HCT116 (cell line): Measurements from ENCODE around the gene ZNF469.

Source experiments
- CTCF ChIP-seq, 3 experiments: fragments of 200-600 bp in 1 of 3; sonication (generic) in 1 of 3; IDR thresholded peaks in 2 of 3; conservative IDR thresholded peaks in 1 of 3; 2 replicates each; pipeline ENCODE4 v1.5.1; 2012 to 2017; ENCODE audit warnings: low read depth in 2 of 3, low read length in 2 of 3, antibody characterized with exemption in 1 of 3, borderline replicate concordance in 1 of 3, control low read depth in 1 of 3, mild to moderate bottlenecking in 1 of 3, mixed read lengths in 1 of 3, mixed run types in 1 of 3, moderate library complexity in 1 of 3; ENCODE audit not compliant: insufficient read depth in 1 of 3
- EZH2 ChIP-seq: fragments of 200-600 bp; sonication (generic); IDR thresholded peaks from 2 replicates; pipeline ENCODE4 v1.6.1; 2017; ENCODE audit warnings: antibody characterized with exemption, mixed run types
- POLR2A ChIP-seq: IDR thresholded peaks from 2 replicates; pipeline ENCODE4 v1.7.0; 2011; ENCODE audit warnings: borderline replicate concordance; ENCODE audit not compliant: insufficient read depth, insufficient read length; ENCODE audit errors: extremely low read depth
- POLR2AphosphoS5 ChIP-seq: IDR thresholded peaks from 2 replicates; pipeline ENCODE4 v1.6.1; 2011; ENCODE audit warnings: mild to moderate bottlenecking, low read depth, low read length, moderate library complexity
- RAD21 ChIP-seq: IDR thresholded peaks from 2 replicates; pipeline ENCODE4 v1.6.1; 2012; ENCODE audit warnings: low read depth, mild to moderate bottlenecking
- YY1 ChIP-seq: IDR thresholded peaks from 2 replicates; pipeline ENCODE4 v1.6.1; 2011; ENCODE audit warnings: low read length, low read depth, moderate library complexity, mild to moderate bottlenecking; ENCODE audit not compliant: insufficient replicate concordance; ENCODE audit errors: extremely low read depth
- TF ChIP-seq, protein P1 (sequence below): IDR thresholded peaks from 2 replicates; pipeline ENCODE4 v1.6.1; 2012

- TF ChIP-seq CTCF (IDR thresholded peaks at IDR 0.05 in 2 of 3, conservative IDR thresholded peaks at IDR 0.05 in 1 of 3; ENCODE audit: borderline replicate concordance in 1 of 3, insufficient read depth in 1 of 3, low read depth in 2 of 3, low read length in 2 of 3) (no peak), POLR2A (no peak), YY1 (no peak), RAD21 (no peak), POLR2AphosphoS5 (no peak), EZH2 (no peak)
- TF ChIP-seq, protein P1, sequence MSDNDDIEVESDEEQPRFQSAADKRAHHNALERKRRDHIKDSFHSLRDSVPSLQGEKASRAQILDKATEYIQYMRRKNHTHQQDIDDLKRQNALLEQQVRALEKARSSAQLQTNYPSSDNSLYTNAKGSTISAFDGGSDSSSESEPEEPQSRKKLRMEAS, result no peak
These were observed 48.9 kb downstream of the ZNF469 start for GRCh38 chr16:88431651-88432050.
